Frontal cortex (tissue), 1 donor: Measurements from ENCODE around the gene C20orf173. TPM values are rescaled to one million over a fixed set of nuclear protein-coding genes. Genes with fewer than 3 reads are reported as not detected.

Experiments
- total RNA-seq: library from RNA; depleted of rRNA; stranded (reverse); fragments of >200 nt; gene quantifications from one replicate; pipeline ENCODE4 v1.2.3, GENCODE V29; 2014

C20orf173 gene
- total RNA-seq, 1 donor from 2014 or later, result under 0.01 TPM

Other genes starting within 250 kb of the C20orf173 start
- gene EIF6, start 244.9 kb downstream of the C20orf173 start, total RNA-seq, result 71.7 TPM
- not detected for gene FAM83C, start 237.2 kb downstream of the C20orf173 start, total RNA-seq
- gene UQCC1, start 117.7 kb downstream of the C20orf173 start, total RNA-seq, result 28.5 TPM
- gene GDF5, start 91.4 kb downstream of the C20orf173 start, total RNA-seq, result 0.41 TPM
- gene CEP250, start 74.1 kb downstream of the C20orf173 start, total RNA-seq, result 21.6 TPM
- 233 TPM for gene ERGIC3, start 12.4 kb upstream of the C20orf173 start, total RNA-seq
- 0.82 TPM for gene SPAG4, start 86.2 kb upstream of the C20orf173 start, total RNA-seq
- gene CPNE1, start 135.2 kb upstream of the C20orf173 start, total RNA-seq, result 55.4 TPM
- gene RBM12, start 135.2 kb upstream of the C20orf173 start, total RNA-seq, result 109 TPM
- 23.6 TPM for gene NFS1, start 169.7 kb upstream of the C20orf173 start, total RNA-seq
- gene ROMO1, start 169.8 kb upstream of the C20orf173 start, total RNA-seq, result 86.4 TPM
- 450 TPM for gene RBM39, start 212.6 kb upstream of the C20orf173 start, total RNA-seq
- 53.8 TPM for gene PHF20, start 242.4 kb upstream of the C20orf173 start, total RNA-seq